HG03175 (cell line): ENCODE data around the gene GUCY2C.
A peak's percentile ranks its signal among the peaks of the same experiment; 100 is the strongest.

ENCODE experiments used
- ATAC-seq: cut with Tn5 transposase; IDR thresholded peaks from one replicate; pipeline ENCODE4 v1.9.1; 2021; ENCODE audit warnings: mild to moderate bottlenecking, moderate library complexity; ENCODE audit not compliant: unreplicated experiment

The GUCY2C gene

GRCh38 chr12:14629832-14630710, 66.3 kb downstream of the GUCY2C start:
- ATAC-seq = peak; percentile 98

DNA sequence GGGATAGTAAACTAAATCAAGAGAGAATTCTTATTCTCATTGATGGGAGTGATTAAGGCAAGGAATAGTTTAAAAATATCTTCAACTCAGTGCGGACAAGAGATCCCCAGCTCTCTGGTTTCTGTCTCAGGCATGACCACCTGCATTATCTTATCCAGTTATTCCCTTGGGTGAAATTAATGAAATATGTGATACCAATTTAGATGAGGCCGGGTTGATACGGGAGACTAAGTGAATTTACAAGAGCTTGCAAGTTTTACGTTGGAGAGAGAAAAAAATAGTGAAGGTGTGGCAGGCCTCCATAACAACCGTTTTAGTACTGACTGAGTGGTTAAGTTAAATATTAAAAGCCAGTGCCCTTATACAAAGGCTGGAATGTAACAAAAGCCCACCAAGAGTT, 67.6 kb downstream of the GUCY2C start:
- no peak for ATAC-seq

DNA sequence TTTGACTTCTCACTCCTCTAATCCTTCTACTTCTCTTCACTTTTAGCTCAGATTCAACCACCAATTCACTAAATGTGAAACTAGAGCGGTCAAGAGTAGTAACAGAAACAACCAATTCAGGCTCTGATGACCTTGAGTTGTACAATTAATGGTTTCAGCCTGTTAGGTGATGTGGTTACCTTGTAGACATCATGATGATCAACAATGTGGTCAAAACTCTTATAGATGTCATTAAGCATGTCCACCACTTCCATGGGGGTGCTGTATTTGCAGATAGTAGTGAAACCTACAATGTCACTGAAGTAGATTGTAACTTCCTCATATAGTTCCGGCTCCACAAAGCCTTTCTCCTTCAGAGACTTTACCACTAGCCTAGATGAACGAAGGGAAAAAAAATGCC, 74.6 kb downstream of the GUCY2C start:
- ATAC-seq = peak; percentile 83

DNA sequence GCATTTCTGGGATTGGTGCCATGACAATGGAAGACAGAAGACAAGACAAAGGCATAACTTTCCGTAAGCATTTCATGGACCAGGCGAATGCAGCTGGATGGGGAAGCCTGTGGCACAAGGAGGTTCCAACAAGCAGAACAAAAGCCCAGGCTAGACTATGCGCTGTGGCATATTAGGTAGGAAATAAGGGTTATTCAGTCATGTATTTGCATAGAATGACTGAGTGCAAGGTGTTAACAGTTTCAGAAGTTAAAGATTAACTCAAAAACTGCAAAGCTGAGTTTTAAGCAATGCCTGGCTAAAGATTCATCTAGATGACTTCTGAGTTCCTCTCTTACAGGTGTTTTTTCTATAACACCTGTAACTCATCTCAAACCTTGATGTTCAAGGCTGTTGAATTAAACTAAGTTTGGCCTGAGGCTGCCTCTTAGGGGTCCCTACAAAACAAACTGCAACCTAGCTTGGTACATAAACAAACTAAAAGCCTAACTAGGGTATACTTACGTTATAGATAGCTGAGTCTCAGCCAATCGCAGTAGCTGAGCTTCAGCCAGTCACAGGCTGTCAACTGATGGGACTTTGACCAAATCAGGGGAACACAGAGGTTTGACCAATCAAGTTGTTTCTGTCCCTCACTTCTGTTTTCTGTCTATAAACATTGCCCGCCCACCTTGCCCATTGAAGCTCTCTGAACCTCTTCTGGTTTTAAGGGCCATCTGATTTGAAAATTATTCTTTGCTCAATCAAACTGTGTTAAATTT, 76.5 kb downstream of the GUCY2C start:
- ATAC-seq = peak; percentile 72

DNA sequence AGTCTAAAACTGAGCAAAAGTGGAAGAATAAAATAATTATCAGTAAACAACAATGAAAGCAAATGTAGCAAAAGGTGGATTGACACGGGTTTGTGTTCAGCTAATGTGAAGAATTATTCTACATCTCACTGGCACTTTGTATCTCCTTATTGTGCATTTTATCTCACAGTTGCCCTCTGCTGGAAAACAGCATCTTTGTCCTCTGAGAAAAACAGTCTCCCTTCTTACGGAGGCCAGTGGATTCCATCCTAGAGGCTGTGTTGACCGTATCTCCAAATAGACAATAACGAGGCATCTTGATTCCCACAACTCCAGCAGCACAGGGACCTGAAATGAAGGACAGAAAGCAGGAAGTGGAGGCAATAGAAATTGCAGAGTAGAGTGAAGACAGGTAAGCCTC, 77.4 kb downstream of the GUCY2C start:
- no peak for ATAC-seq

DNA sequence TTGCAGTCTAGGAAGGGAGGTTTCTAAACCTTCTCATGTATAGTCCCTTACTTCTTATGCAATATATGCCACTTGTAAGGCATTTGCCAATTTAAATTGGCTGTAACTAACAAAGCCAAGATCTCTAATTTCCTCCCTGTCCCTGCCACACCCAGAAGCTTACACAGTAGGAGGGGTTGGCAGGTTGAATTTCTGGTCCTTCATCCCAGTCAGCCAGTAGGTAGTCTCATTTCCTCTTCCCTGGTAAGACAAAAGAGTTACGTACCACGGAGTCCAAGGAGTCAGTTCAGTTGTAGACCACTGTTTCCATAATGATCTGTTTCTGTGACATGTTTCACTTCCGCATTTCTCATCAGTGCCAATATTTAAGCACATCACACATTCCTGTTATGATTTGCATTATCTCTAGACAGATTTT, 81.7 kb downstream of the GUCY2C start:
- ATAC-seq = peak; percentile 62

- ATAC-seq = peak; percentile 94
Measured at GRCh38 chr12:14613718-14614117, 82.7 kb downstream of the GUCY2C start.

DNA sequence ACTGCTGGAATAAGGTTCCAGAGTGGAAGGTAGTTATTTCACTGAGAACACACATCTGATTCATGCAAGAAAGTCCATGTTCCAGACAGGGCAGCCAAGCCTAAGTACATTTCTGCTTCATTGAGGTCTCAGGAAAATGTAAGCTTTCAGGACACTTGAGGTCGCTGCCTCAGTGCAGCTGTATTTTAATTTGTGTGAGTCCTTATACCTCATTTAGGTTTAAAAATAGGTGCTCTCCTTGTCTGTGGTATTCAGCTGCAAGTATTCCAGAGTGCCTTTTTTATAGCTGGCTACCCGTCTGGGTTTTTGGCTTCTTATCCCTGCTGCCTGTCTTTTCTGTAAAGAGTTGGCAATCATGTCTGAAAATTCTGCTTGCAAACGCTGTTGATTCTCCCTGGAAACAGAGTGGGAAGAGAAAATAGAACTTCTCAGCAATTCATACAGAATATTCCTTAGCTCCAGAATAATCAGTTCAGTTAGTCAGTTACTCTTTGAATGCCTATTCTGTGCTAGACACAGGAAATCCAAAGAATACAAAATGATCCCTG, 83.4 kb downstream of the GUCY2C start:
- no peak for ATAC-seq

GRCh38 chr12:14612250-14612649, 84.1 kb downstream of the GUCY2C start:
- no peak for ATAC-seq

DNA sequence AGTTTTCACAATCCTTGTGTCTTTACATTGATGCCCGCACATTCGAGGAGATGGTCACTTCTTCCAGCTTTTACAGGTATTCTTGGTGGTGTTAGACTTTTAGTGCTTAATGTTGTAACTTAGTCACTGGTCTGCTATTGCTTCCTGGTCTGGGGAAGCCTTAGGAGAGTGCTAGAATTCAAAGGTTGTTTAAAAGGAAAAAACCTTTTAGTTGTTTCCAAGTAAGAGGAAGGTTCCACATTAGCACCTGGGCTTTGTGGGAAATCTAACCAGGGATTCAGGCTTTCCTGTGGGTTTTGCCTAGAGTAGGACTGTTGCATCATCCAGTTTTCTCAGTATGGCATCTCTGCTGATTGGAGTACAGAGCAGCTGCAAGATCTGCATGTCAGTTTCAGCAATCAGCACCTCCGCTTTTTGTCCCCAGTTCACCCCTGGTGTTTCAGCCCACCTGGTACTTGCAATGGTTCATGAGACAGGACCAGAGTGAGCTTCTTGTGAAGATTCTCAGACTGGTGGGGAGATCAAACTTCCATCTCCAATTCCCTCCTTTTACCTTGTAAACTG, 84.7 kb downstream of the GUCY2C start:
- ATAC-seq = no peak

GRCh38 chr12:14607568-14607967, 88.8 kb downstream of the GUCY2C start:
- no peak for ATAC-seq

GRCh38 chr12:14605401-14605989, 90.9 kb downstream of the GUCY2C start:
- ATAC-seq = no peak

DNA sequence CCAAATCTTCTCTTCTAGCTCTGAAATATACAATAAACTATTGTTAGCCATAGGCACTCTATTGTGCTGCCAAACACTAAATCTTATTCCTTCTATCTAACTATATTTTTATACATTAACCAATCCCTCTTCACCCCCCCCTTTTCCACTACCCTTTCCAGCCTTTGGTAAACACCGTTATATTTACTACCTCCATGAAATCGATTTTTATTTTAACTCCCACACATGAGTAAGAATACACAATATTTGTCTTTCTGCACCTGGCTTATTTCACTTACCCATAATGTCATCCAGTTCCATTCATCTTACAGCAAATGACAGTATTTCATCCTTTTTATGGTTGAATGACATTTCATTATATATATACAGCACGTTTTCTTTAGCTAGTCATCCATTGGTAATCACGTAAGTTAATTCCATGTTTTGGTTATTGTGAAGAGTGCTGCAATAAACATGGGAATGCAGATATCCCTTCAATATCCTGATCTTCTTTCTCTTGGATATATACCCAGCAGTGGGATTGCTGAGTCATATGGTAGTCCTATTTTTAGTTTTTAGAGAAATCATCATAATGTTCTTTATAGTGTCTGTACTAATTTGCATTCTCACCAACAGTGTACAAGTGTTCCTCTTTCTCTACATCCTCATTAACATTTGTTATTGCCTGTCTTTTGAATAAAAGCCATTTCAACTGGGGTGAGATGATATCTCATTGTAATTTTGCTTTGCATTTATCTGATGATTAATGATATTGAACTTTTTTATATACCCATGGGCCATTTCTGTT, 94.5 kb downstream of the GUCY2C start:
- ATAC-seq = no peak

DNA sequence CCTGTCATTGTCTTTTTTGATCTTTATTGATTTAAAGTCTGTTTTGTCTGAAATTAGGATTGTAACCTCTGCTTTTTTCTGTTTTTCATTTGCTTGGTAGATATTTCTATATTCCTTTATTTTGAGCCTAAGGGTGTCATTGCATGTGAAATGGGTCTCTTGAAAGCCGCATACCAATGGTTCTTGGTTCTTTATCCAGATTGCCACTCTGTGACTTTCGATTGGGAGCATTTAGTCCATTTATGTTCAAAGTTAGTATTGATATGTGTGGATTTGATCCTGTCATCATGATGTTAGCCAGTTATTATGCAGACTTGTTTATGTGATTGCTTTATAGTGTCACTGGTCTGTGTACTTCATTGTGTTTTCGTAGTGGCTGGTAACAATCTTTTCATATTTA, 98.9 kb downstream of the GUCY2C start:
- no peak for ATAC-seq

GRCh38 chr12:14591719-14592118, 104.7 kb downstream of the GUCY2C start:
- no peak for ATAC-seq

- ATAC-seq = no peak
Measured at GRCh38 chr12:14589169-14590004, 107.0 kb downstream of the GUCY2C start.

DNA sequence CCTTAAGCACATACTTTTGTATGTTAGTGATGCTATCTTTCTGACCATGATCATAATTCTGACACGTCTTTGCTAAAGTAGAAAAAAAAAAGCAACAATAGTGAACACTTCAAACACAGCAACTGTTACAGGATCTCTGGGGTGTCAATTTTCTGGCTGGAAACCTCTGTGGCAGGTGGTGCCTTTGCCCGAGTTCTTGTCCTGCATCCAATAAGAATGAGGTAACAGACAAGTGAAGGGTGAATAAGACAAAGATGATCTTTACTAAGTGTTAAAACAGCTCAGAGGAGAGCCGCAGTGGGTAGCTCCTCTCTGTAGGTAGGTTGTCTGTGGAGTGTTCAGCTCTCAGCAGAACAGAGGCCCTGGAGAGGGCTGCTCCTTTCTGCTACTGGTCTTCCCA, 107.8 kb downstream of the GUCY2C start:
- ATAC-seq = no peak

DNA sequence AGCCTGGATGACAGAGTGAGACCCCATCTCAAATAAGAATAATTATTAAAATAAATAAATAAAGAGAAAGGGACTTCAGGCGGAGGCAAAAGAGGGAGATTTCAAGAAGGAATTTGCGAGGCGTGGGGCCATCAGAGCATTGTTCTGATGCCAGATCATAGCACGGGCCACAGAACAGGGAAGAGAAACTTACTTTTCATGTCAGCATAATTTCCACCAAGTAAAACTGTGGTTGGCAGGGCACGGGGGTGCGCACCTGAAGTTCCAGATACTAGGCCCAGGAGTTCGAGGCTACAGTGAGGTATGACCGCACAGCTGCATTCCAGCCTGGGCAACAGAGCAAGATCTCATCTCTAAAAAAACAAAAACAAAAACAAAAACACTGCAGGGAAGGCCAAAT, 117.8 kb downstream of the GUCY2C start:
- no peak for ATAC-seq

GRCh38 chr12:14577344-14577743, 119.1 kb downstream of the GUCY2C start:
- ATAC-seq = peak; percentile 75
